ENCODE measurements around the gene MORC1. TPM values are rescaled to one million over a fixed set of nuclear protein-coding genes. Genes with fewer than 3 reads are reported as not detected.

Gene MORC1
- polyA plus RNA-seq = not detected
- long read RNA-seq, donor 1 = 0 reads
- long read RNA-seq, donor 2 = 0 reads
- long read RNA-seq, donor 3 = 0 reads
- long read RNA-seq, donor 4 = 0 reads
- long read RNA-seq, donor 5 = 0 reads
- long read RNA-seq, donor 6 = 0 reads
- long read RNA-seq, donor 7 = 0 reads
- long read RNA-seq, donor 8 = 0 reads
- long read RNA-seq, donor 9 = 0 reads
- long read RNA-seq, donor 10 = 0 reads

- WGBS, 3 donors = 95 to 98% (median 95%) methylated on average over 38 of the region's 38 CpGs
- DNase-seq (no peak), FAIRE-seq (no peak)
- H3K4me1 ChIP-seq (ENCODE audit: control insufficient read depth in 3 of 3, insufficient read depth in 2 of 3, low read depth in 1 of 3, low read length in 2 of 3) = peaks cover 2 to 5% (median 4%) of the 10 kb centered on the region in 3 donors
- peaks cover 0 to 3% of the 10 kb centered on the region in 2 donors for H3K9me3 ChIP-seq (ENCODE audit: control insufficient read depth in 2 of 2, insufficient read depth in 1 of 2, low read depth in 1 of 2, low read length in 1 of 2)
- no peak within 1 kb of the TSS for H3K4me3 ChIP-seq (ENCODE audit: low read depth in 1 of 3, low read length in 3 of 3)
- H3K27ac ChIP-seq (ENCODE audit: low read depth in 1 of 3, low read length in 2 of 3) = no peak within 1 kb of the TSS
- no peaks in the 10 kb centered on the region for H3K27me3 ChIP-seq (ENCODE audit: control insufficient read depth in 3 of 3, insufficient read depth in 3 of 3, low read length in 3 of 3)
- no peaks in the 10 kb centered on the region for H3K36me3 ChIP-seq (ENCODE audit: control insufficient read depth in 3 of 3, insufficient read depth in 2 of 3, low read depth in 1 of 3, low read length in 3 of 3)
Observed at GRCh38 chr3:109117939-109118338, at the start of gene MORC1. MORC1 (minus strand) TSS chr3:109118134; CDS start chr3:109118059, 75 bp downstream.

- H3K27me3 ChIP-seq (ENCODE audit: control insufficient read depth in 3 of 3, insufficient read depth in 3 of 3, low read length in 3 of 3) = no peaks in the 10 kb centered on the region
- DNase-seq (no peak), FAIRE-seq (no peak)
- no peaks in the 10 kb centered on the region for H3K36me3 ChIP-seq (ENCODE audit: control insufficient read depth in 3 of 3, insufficient read depth in 2 of 3, low read depth in 1 of 3, low read length in 3 of 3)
- no peaks in the 10 kb centered on the region for H3K9me3 ChIP-seq (ENCODE audit: control insufficient read depth in 2 of 2, insufficient read depth in 1 of 2, low read depth in 1 of 2, low read length in 1 of 2)
- H3K4me3 ChIP-seq (ENCODE audit: low read depth in 1 of 3, low read length in 3 of 3) = no peak overlapping the region
- peaks cover 0 to 13% (median 0%) of the 10 kb centered on the region in 3 donors for H3K4me1 ChIP-seq (ENCODE audit: control insufficient read depth in 3 of 3, insufficient read depth in 2 of 3, low read depth in 1 of 3, low read length in 2 of 3)
- H3K27ac ChIP-seq (ENCODE audit: low read depth in 1 of 3, low read length in 2 of 3) = no peak overlapping the region
- WGBS, 3 donors = 86 to 92% (median 86%) methylated on average over 4 of the region's 4 CpGs
Observed at GRCh38 chr3:109165905-109166304, 48.0 kb upstream of the MORC1 start.

- H3K36me3 ChIP-seq (ENCODE audit: control insufficient read depth in 3 of 3, insufficient read depth in 2 of 3, low read depth in 1 of 3, low read length in 3 of 3) = peaks cover 0 to 2% (median 0%) of the 10 kb centered on the region in 3 donors
- peak overlapping the region in 1 of 3 donors; percentile 79 for H3K27ac ChIP-seq (ENCODE audit: low read depth in 1 of 3, low read length in 2 of 3)
- FAIRE-seq = no peak
- WGBS, 3 donors = 8 to 27% (median 17%) methylated on average over 2 of the region's 2 CpGs
- H3K4me3 ChIP-seq (ENCODE audit: low read depth in 1 of 3, low read length in 3 of 3) = no peak overlapping the region
- no peaks in the 10 kb centered on the region for H3K27me3 ChIP-seq (ENCODE audit: control insufficient read depth in 3 of 3, insufficient read depth in 3 of 3, low read length in 3 of 3)
- peaks cover 0 to 6% of the 10 kb centered on the region in 2 donors for H3K9me3 ChIP-seq (ENCODE audit: control insufficient read depth in 2 of 2, insufficient read depth in 1 of 2, low read depth in 1 of 2, low read length in 1 of 2)
- H3K4me1 ChIP-seq (ENCODE audit: control insufficient read depth in 3 of 3, insufficient read depth in 2 of 3, low read depth in 1 of 3, low read length in 2 of 3) = peaks cover 0 to 18% (median 0%) of the 10 kb centered on the region in 3 donors
- peak; percentile 89 to 92 for DNase-seq
Observed at GRCh38 chr3:109161487-109162123, 43.7 kb upstream of the MORC1 start.

GRCh38 chr3:109155828-109156227, 37.9 kb upstream of the MORC1 start:
- H3K4me1 ChIP-seq (ENCODE audit: control insufficient read depth in 3 of 3, insufficient read depth in 2 of 3, low read depth in 1 of 3, low read length in 2 of 3) = peaks cover 0 to 16% (median 0%) of the 10 kb centered on the region in 3 donors
- peaks cover 0 to 12% of the 10 kb centered on the region in 2 donors for H3K9me3 ChIP-seq (ENCODE audit: control insufficient read depth in 2 of 2, insufficient read depth in 1 of 2, low read depth in 1 of 2, low read length in 1 of 2)
- DNase-seq (peak; percentile 51 to 59), FAIRE-seq (no peak)
- peak overlapping the region in 1 of 3 donors; percentile 34 for H3K27ac ChIP-seq (ENCODE audit: low read depth in 1 of 3, low read length in 2 of 3)
- peaks cover 0 to 12% (median 0%) of the 10 kb centered on the region in 3 donors for H3K36me3 ChIP-seq (ENCODE audit: control insufficient read depth in 3 of 3, insufficient read depth in 2 of 3, low read depth in 1 of 3, low read length in 3 of 3)
- no peak overlapping the region for H3K4me3 ChIP-seq (ENCODE audit: low read depth in 1 of 3, low read length in 3 of 3)
- H3K27me3 ChIP-seq (ENCODE audit: control insufficient read depth in 3 of 3, insufficient read depth in 3 of 3, low read length in 3 of 3) = no peaks in the 10 kb centered on the region
- 6 to 48% (median 19%) methylated on average over 1 of the region's 1 CpG for WGBS, 3 donors

- no peak overlapping the region for H3K27ac ChIP-seq (ENCODE audit: low read depth in 1 of 3, low read length in 2 of 3)
- H3K4me3 ChIP-seq (ENCODE audit: low read depth in 1 of 3, low read length in 3 of 3) = no peak overlapping the region
- DNase-seq = no peak
- no peaks in the 10 kb centered on the region for H3K27me3 ChIP-seq (ENCODE audit: control insufficient read depth in 3 of 3, insufficient read depth in 3 of 3, low read length in 3 of 3)
- peaks cover 0 to 12% of the 10 kb centered on the region in 2 donors for H3K9me3 ChIP-seq (ENCODE audit: control insufficient read depth in 2 of 2, insufficient read depth in 1 of 2, low read depth in 1 of 2, low read length in 1 of 2)
- H3K36me3 ChIP-seq (ENCODE audit: control insufficient read depth in 3 of 3, insufficient read depth in 2 of 3, low read depth in 1 of 3, low read length in 3 of 3) = peaks cover 0 to 12% (median 0%) of the 10 kb centered on the region in 3 donors
- WGBS, 3 donors = 55 to 61% (median 55%) methylated on average over 2 of the region's 2 CpGs
- FAIRE-seq = no peak
- H3K4me1 ChIP-seq (ENCODE audit: control insufficient read depth in 3 of 3, insufficient read depth in 2 of 3, low read depth in 1 of 3, low read length in 2 of 3) = peaks cover 0 to 12% (median 0%) of the 10 kb centered on the region in 3 donors
Observed at GRCh38 chr3:109154979-109155378, 37.0 kb upstream of the MORC1 start.

- H3K27ac ChIP-seq (ENCODE audit: low read depth in 1 of 3, low read length in 2 of 3) = peak overlapping the region in 1 of 3 donors; percentile 25
- FAIRE-seq (no peak), DNase-seq (peak; percentile 25 to 39)
Observed at GRCh38 chr3:109152320-109152719, 34.4 kb upstream of the MORC1 start.

GRCh38 chr3:109149078-109149477, 31.1 kb upstream of the MORC1 start:
- FAIRE-seq = no peak
- H3K4me1 ChIP-seq (ENCODE audit: control insufficient read depth in 3 of 3, insufficient read depth in 2 of 3, low read depth in 1 of 3, low read length in 2 of 3) = peaks cover 0 to 8% (median 4%) of the 10 kb centered on the region in 3 donors
- no peak overlapping the region for H3K27ac ChIP-seq (ENCODE audit: low read depth in 1 of 3, low read length in 2 of 3)
- H3K4me3 ChIP-seq (ENCODE audit: low read depth in 1 of 3, low read length in 3 of 3) = no peak overlapping the region
- 25 to 69% (median 57%) methylated on average over 2 of the region's 2 CpGs for WGBS, 3 donors
- peaks cover 0 to 12% (median 3%) of the 10 kb centered on the region in 3 donors for H3K36me3 ChIP-seq (ENCODE audit: control insufficient read depth in 3 of 3, insufficient read depth in 2 of 3, low read depth in 1 of 3, low read length in 3 of 3)
- H3K9me3 ChIP-seq (ENCODE audit: control insufficient read depth in 2 of 2, insufficient read depth in 1 of 2, low read depth in 1 of 2, low read length in 1 of 2) = peaks cover 0 to 5% of the 10 kb centered on the region in 2 donors
- H3K27me3 ChIP-seq (ENCODE audit: control insufficient read depth in 3 of 3, insufficient read depth in 3 of 3, low read length in 3 of 3) = no peaks in the 10 kb centered on the region
- DNase-seq = peak in 1 of 2 donors; percentile 29

More at GRCh38 chr3:109152320-109152719, 34.4 kb upstream of the MORC1 start:
- H3K4me3 ChIP-seq (ENCODE audit: low read depth in 1 of 3, low read length in 3 of 3) = no peak overlapping the region
- no peaks in the 10 kb centered on the region for H3K27me3 ChIP-seq (ENCODE audit: control insufficient read depth in 3 of 3, insufficient read depth in 3 of 3, low read length in 3 of 3)
- H3K4me1 ChIP-seq (ENCODE audit: control insufficient read depth in 3 of 3, insufficient read depth in 2 of 3, low read depth in 1 of 3, low read length in 2 of 3) = peaks cover 0 to 12% (median 4%) of the 10 kb centered on the region in 3 donors
- peaks cover 0 to 5% of the 10 kb centered on the region in 2 donors for H3K9me3 ChIP-seq (ENCODE audit: control insufficient read depth in 2 of 2, insufficient read depth in 1 of 2, low read depth in 1 of 2, low read length in 1 of 2)
- WGBS, 3 donors = 28 to 70% (median 36%) methylated on average over 4 of the region's 4 CpGs
- peaks cover 0 to 12% (median 3%) of the 10 kb centered on the region in 3 donors for H3K36me3 ChIP-seq (ENCODE audit: control insufficient read depth in 3 of 3, insufficient read depth in 2 of 3, low read depth in 1 of 3, low read length in 3 of 3)

- Histone ChIP-seq H3K27me3 (ENCODE audit: control insufficient read depth in 3 of 3, insufficient read depth in 3 of 3, low read length in 3 of 3) (no peaks in the 10 kb centered on the region), H3K9me3 (ENCODE audit: control insufficient read depth in 2 of 2, insufficient read depth in 1 of 2, low read depth in 1 of 2, low read length in 1 of 2) (no peaks in the 10 kb centered on the region), H3K4me1 (ENCODE audit: control insufficient read depth in 3 of 3, insufficient read depth in 2 of 3, low read depth in 1 of 3, low read length in 2 of 3) (peaks cover 0 to 4% (median 0%) of the 10 kb centered on the region in 3 donors), H3K4me3 (ENCODE audit: low read depth in 1 of 3, low read length in 3 of 3) (peak overlapping the region in 1 of 3 donors; percentile 11), H3K27ac (ENCODE audit: low read depth in 1 of 3, low read length in 2 of 3) (no peak overlapping the region), H3K36me3 (ENCODE audit: control insufficient read depth in 3 of 3, insufficient read depth in 2 of 3, low read depth in 1 of 3, low read length in 3 of 3) (peaks cover 0 to 10% (median 9%) of the 10 kb centered on the region in 3 donors)
- FAIRE-seq (no peak), DNase-seq (no peak)
- WGBS, 3 donors = 72 to 91% (median 89%) methylated on average over 1 of the region's 1 CpG
Observed at GRCh38 chr3:109143646-109144045, 25.7 kb upstream of the MORC1 start.

Data from small intestine (tissue), 16 donors.